ENCODE data around the gene TMBIM1. TPM values are rescaled to one million over a fixed set of nuclear protein-coding genes. Genes with fewer than 3 reads are reported as not detected.

TMBIM1 gene
- total RNA-seq, 3 donors from 2014 or later, result 168 to 330 (median 170) TPM

GRCh38 chr2:218296200-218296599, 3.9 kb upstream of the TMBIM1 start:
- Histone ChIP-seq H3K27me3 (no peaks in the 10 kb centered on the region), H3K4me3 (no peak overlapping the region), H3K4me1 (peaks cover 0 to 12% of the 10 kb centered on the region in 2 donors), H3K27ac (peak overlapping the region in 1 of 2 donors; percentile 58), H3K9me3 (no peaks in the 10 kb centered on the region), H3K36me3 (no peaks in the 10 kb centered on the region)
- DNase-seq (ENCODE audit: low spot score in 2 of 2), result no peak
- intact Hi-C loops (cut with DNase I; ENCODE audit: low total_unique reads), result no loop called here
- no peak for TF ChIP-seq CTCF (IDR thresholded peaks at IDR 0.05)
- no peak for TF ChIP-seq POLR2A (IDR thresholded peaks at IDR 0.05)
- TF ChIP-seq POLR2AphosphoS5 (IDR thresholded peaks at IDR 0.05), result no peak

DNA sequence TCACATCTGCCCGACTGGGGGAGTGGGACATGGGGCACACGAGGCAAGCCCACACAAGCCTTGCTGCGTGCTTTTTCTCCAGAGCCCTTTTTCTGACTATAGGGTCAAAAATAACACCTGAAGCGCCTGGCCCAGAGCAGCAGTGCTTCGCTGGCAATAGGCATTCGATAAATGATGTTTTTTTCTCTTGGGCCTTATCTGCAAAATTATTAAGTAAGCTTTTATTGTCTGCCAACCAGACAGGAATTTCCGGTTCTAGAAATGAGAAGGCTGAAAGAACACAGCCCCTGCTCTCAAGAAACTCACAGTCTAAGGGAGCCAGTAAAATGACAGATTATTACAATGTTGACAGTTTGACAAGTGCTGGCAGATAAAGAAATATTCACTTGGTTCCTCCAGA, 2.7 kb upstream of the TMBIM1 start:
- intact Hi-C loops (cut with DNase I; ENCODE audit: low total_unique reads), result no loop called here
- H3K27me3 ChIP-seq, result no peaks in the 10 kb centered on the region
- H3K36me3 ChIP-seq, result no peaks in the 10 kb centered on the region
- H3K27ac ChIP-seq, result peak overlapping the region; percentile 70 to 71
- peaks cover 0 to 23% of the 10 kb centered on the region in 2 donors for H3K4me1 ChIP-seq
- H3K4me3 ChIP-seq, result no peak overlapping the region
- no peak for TF ChIP-seq POLR2AphosphoS5 (IDR thresholded peaks at IDR 0.05)
- TF ChIP-seq CTCF (IDR thresholded peaks at IDR 0.05), result no peak
- TF ChIP-seq POLR2A (IDR thresholded peaks at IDR 0.05), result no peak
- DNase-seq (ENCODE audit: low spot score in 2 of 2), result no peak
- no peaks in the 10 kb centered on the region for H3K9me3 ChIP-seq

GRCh38 chr2:218294430-218295022, 2.2 kb upstream of the TMBIM1 start:
- intact Hi-C loops (cut with DNase I; ENCODE audit: low total_unique reads), result no loop called here
- no peaks in the 10 kb centered on the region for H3K9me3 ChIP-seq
- no peak for DNase-seq (ENCODE audit: low spot score in 2 of 2)
- H3K36me3 ChIP-seq, result no peaks in the 10 kb centered on the region
- H3K27ac ChIP-seq, result peak overlapping the region; percentile 70 to 71
- TF ChIP-seq POLR2AphosphoS5 (IDR thresholded peaks at IDR 0.05), result no peak
- no peak for TF ChIP-seq POLR2A (IDR thresholded peaks at IDR 0.05)
- TF ChIP-seq CTCF (IDR thresholded peaks at IDR 0.05), result no peak
- H3K27me3 ChIP-seq, result no peaks in the 10 kb centered on the region
- H3K4me3 ChIP-seq, result no peak overlapping the region
- peaks cover 0 to 28% of the 10 kb centered on the region in 2 donors for H3K4me1 ChIP-seq

DNA sequence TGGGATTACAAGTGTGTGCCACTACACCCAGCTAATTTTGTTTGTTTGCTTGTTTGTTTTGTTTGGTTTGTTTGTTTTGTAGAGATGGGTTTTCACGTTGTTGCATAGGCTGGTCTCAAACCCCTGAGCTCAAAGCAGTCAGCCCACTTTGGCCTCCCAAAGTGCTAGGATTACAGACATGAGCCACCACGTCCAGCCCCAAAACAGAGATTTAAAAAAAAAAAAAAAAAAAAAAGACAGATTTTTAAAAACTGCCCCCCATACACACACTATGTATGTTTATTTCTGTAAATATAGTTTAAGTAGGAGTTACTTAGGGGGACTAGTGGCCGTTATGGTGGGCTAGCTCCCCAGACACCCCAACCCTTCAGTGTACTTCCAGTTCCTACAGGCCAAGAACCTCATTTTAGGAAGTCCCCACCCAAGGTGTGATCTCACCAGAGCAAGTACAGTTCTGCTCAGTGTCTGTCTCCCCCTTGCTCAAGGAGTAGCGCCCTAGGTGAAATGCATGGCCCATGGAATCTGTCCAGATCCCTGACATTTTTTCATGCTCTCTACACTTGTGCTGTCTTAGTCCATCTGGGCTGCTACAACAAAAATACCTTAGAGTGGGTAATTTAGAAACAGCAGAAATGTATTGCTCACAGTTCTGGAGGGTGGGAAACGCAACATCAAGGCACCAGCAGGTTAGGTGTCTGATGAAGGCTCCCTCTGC, 1.6 kb upstream of the TMBIM1 start:
- intact Hi-C loops (cut with DNase I; ENCODE audit: low total_unique reads), result loop anchor here (2.0 kb wide), 1 partner anchor 103 kb away; no protein-coding TSS in a partner anchor
- H3K27ac ChIP-seq, result peak overlapping the region in 1 of 2 donors; percentile 70
- DNase-seq (ENCODE audit: low spot score in 2 of 2), result no peak
- peaks cover 0 to 28% of the 10 kb centered on the region in 2 donors for H3K4me1 ChIP-seq
- no peak overlapping the region for H3K4me3 ChIP-seq
- no peaks in the 10 kb centered on the region for H3K27me3 ChIP-seq
- no peaks in the 10 kb centered on the region for H3K36me3 ChIP-seq
- TF ChIP-seq POLR2AphosphoS5 (IDR thresholded peaks at IDR 0.05) (no peak), POLR2A (IDR thresholded peaks at IDR 0.05) (no peak)
- H3K9me3 ChIP-seq, result no peaks in the 10 kb centered on the region

DNA sequence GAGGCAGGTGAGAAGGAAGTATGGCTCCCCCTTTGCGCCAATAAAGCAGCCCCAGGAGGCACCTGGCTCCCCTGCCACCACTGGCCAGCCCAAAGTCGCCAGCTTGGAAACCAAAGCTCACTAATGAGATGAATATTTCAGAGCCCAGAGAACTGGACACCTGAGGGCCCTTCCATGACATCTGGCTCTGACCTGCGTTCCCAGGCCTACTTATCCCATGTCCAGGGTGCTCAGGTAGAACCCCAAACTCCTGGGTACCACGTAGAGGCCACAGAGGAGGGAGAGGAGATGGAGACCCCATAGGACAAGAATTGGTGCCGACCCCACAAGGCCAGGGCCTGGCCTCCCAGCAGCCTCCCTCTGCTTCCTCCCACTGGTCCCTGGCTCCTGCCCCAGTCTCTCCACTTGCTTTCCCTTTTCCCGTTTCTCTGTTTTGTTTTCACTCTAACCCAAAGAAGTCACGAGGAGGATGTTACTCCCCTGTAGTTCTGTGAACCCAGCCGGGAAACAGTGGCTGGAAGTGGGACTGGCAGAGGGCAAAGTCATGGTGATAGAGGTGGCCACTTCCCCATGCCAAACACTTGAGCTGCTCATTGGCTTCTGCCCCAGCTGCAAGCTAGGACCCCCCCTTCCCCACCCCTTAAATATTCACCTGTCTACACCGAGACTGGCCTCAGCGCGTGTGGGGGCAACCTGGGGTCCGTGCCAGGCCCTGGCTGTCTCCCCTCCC, 820 bp downstream of the TMBIM1 start:
- Histone ChIP-seq H3K4me3 (peak overlapping the region; percentile 72 to 94 (median 82)), H3K36me3 (no peaks in the 10 kb centered on the region), H3K4me1 (peaks cover under 1 to 29% of the 10 kb centered on the region in 2 donors), H3K27ac (peak overlapping the region; percentile 97 to 99), H3K9me3 (no peaks in the 10 kb centered on the region), H3K27me3 (no peaks in the 10 kb centered on the region)
- DNase-seq (ENCODE audit: low spot score in 2 of 2), result no peak
- TF ChIP-seq CTCF (IDR thresholded peaks at IDR 0.05) (no peak), POLR2A (IDR thresholded peaks at IDR 0.05) (no peak), POLR2AphosphoS5 (IDR thresholded peaks at IDR 0.05) (no peak)
- intact Hi-C loops (cut with DNase I; ENCODE audit: low total_unique reads), result loop anchor here (2.0 kb wide), 1 partner anchor 105 kb away; no protein-coding TSS in a partner anchor

Measured in breast epithelium (tissue), 4 donors.